ENCODE data around the gene BNIP3.

DNA sequence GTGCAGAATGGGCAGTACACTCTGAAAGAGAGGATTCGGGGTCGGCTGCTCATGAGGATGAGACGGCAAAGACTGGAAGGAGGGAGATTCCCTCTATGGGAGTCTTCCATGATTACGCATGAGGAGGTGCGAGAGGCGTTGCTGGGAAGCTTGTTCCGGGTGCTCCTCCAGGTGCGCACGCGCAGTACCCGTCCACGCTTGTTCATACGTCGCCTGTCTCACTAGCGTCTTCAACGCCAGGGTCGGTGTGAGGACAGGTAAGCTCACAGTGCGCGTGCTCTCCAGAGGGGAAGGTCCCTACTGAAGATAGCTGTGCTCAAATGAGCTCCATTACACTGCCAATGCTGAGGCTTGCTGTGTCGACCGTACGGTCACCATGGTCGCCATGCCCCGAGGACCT, 39.3 kb upstream of the BNIP3 start:
- no peak for TF ChIP-seq FOXM1 (IDR thresholded peaks at IDR 0.05; ENCODE audit: borderline replicate concordance, low read depth)
- TF ChIP-seq, protein P1, sequence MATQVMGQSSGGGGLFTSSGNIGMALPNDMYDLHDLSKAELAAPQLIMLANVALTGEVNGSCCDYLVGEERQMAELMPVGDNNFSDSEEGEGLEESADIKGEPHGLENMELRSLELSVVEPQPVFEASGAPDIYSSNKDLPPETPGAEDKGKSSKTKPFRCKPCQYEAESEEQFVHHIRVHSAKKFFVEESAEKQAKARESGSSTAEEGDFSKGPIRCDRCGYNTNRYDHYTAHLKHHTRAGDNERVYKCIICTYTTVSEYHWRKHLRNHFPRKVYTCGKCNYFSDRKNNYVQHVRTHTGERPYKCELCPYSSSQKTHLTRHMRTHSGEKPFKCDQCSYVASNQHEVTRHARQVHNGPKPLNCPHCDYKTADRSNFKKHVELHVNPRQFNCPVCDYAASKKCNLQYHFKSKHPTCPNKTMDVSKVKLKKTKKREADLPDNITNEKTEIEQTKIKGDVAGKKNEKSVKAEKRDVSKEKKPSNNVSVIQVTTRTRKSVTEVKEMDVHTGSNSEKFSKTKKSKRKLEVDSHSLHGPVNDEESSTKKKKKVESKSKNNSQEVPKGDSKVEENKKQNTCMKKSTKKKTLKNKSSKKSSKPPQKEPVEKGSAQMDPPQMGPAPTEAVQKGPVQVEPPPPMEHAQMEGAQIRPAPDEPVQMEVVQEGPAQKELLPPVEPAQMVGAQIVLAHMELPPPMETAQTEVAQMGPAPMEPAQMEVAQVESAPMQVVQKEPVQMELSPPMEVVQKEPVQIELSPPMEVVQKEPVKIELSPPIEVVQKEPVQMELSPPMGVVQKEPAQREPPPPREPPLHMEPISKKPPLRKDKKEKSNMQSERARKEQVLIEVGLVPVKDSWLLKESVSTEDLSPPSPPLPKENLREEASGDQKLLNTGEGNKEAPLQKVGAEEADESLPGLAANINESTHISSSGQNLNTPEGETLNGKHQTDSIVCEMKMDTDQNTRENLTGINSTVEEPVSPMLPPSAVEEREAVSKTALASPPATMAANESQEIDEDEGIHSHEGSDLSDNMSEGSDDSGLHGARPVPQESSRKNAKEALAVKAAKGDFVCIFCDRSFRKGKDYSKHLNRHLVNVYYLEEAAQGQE (IDR thresholded peaks at IDR 0.05; ENCODE audit: low read depth): no peak
